ENCODE data around the gene PRR20D.
"Not testable (repeated sequence)": the region's sequence is repeated elsewhere in the genome, so short reads cannot be mapped to it uniquely, and the experiment has no call there.

Gene PRR20D

DNA sequence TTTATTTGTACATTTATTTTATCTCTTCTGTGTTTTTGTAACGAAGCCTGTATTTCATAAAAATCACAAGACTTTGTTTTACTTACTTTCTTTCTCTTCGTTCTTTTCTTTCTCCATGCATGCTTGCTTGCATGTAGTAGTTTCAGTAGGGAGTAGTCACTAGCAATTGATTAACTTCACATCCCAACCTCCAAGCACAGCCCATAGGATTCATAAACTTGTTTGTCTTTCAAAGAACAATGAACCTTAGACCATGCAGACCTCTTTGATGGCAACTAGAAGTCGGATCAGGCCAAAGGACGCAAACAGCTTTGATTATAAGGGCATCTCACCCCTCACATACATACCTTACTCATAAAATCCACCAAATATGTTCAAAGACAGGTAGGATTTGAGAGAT, 22.8 kb upstream of the PRR20D start:
- TF ChIP-seq EP300 (IDR thresholded peaks at IDR 0.05; ENCODE audit: borderline replicate concordance) (no peak), RAD21 (IDR thresholded peaks at IDR 0.05; ENCODE audit: low read depth) (no peak)

DNA sequence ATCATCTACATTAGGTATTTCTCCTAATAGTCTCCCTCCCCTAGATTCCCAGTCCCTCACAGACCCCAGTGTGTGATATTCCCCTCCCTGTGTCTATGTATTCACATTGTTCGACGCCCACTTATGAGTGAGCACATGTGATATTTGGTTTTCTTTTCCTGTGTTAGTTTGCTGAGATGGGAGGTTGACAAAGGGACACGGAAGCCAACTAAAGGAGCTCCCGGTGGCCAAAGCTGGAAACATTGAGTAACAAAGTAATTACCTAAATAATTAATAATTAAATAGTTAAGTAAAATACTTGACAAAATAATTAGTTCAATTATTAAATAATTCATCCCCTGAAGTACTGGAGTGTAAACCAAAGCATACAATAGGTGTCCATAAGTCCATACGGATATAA, 21.4 kb upstream of the PRR20D start:
- TF ChIP-seq, protein P1, sequence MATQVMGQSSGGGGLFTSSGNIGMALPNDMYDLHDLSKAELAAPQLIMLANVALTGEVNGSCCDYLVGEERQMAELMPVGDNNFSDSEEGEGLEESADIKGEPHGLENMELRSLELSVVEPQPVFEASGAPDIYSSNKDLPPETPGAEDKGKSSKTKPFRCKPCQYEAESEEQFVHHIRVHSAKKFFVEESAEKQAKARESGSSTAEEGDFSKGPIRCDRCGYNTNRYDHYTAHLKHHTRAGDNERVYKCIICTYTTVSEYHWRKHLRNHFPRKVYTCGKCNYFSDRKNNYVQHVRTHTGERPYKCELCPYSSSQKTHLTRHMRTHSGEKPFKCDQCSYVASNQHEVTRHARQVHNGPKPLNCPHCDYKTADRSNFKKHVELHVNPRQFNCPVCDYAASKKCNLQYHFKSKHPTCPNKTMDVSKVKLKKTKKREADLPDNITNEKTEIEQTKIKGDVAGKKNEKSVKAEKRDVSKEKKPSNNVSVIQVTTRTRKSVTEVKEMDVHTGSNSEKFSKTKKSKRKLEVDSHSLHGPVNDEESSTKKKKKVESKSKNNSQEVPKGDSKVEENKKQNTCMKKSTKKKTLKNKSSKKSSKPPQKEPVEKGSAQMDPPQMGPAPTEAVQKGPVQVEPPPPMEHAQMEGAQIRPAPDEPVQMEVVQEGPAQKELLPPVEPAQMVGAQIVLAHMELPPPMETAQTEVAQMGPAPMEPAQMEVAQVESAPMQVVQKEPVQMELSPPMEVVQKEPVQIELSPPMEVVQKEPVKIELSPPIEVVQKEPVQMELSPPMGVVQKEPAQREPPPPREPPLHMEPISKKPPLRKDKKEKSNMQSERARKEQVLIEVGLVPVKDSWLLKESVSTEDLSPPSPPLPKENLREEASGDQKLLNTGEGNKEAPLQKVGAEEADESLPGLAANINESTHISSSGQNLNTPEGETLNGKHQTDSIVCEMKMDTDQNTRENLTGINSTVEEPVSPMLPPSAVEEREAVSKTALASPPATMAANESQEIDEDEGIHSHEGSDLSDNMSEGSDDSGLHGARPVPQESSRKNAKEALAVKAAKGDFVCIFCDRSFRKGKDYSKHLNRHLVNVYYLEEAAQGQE (IDR thresholded peaks at IDR 0.05; ENCODE audit: low read depth): no peak
- TF ChIP-seq, protein P2, sequence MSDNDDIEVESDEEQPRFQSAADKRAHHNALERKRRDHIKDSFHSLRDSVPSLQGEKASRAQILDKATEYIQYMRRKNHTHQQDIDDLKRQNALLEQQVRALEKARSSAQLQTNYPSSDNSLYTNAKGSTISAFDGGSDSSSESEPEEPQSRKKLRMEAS (IDR thresholded peaks at IDR 0.05): no peak
- TF ChIP-seq EP300 (IDR thresholded peaks at IDR 0.05; ENCODE audit: borderline replicate concordance) (no peak), RAD21 (IDR thresholded peaks at IDR 0.05; ENCODE audit: low read depth) (no peak), TEAD4 (IDR thresholded peaks at IDR 0.05) (no peak), ZBTB7A (IDR thresholded peaks at IDR 0.05; ENCODE audit: low read depth) (no peak), EGR1 (IDR thresholded peaks at IDR 0.05) (no peak), NFIC (IDR thresholded peaks at IDR 0.05) (no peak), FOXM1 (IDR thresholded peaks at IDR 0.05; ENCODE audit: borderline replicate concordance, low read depth) (no peak)
- TF ChIP-seq, protein P3, sequence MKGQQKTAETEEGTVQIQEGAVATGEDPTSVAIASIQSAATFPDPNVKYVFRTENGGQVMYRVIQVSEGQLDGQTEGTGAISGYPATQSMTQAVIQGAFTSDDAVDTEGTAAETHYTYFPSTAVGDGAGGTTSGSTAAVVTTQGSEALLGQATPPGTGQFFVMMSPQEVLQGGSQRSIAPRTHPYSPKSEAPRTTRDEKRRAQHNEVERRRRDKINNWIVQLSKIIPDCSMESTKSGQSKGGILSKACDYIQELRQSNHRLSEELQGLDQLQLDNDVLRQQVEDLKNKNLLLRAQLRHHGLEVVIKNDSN (IDR thresholded peaks at IDR 0.05): no peak

DNA sequence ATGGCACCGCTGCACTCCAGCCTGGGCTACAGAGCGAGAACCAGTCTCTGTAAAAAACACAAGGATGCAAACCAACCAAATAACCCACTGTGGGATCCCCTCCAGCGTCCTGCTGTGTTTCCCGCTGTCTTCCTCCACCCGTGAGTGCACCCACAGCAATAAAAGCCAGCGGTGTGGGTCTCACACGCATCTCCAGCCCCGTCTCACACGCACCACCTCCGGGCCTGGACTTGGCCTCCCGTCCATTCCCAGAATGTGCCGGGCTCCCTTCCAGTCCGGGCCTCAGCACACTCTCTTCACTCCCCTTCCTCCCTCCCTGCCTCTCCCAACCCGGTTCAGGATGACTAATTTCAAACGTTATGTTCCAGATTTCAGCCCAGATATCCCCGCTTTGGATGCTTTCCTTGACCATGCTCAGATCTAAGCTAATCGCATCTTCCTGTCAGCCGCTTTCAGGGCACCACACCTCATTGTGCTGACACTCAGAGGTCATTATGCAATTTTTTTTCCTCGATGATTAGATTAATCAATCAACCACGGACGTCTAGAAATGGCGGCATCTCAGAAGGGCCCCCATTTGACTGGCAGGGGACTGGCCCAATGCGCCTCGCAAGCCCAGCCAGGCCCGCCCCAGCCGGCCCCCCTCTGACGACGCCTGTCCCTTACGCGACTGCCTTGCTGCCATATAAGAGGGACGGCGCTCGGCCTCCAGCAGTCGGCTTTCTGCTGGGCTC, 20.0 kb upstream of the PRR20D start, which contains the start of gene PRR20A:
TSS of gene PRR20A (plus strand) at position 684 of the 734 bp plus-strand sequence. CDS start 387 bp downstream, outside the sequence.
- TF ChIP-seq CEBPB (IDR thresholded peaks at IDR 0.05); FOXM1 (IDR thresholded peaks at IDR 0.05; ENCODE audit: borderline replicate concordance, low read depth): not testable (repeated sequence)
- TF ChIP-seq, protein P3 (IDR thresholded peaks at IDR 0.05): not testable (repeated sequence)

DNA sequence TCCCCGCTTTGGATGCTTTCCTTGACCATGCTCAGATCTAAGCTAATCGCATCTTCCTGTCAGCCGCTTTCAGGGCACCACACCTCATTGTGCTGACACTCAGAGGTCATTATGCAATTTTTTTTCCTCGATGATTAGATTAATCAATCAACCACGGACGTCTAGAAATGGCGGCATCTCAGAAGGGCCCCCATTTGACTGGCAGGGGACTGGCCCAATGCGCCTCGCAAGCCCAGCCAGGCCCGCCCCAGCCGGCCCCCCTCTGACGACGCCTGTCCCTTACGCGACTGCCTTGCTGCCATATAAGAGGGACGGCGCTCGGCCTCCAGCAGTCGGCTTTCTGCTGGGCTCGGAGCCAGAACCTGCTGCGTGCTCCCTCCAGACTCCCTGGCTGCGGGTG, 13.2 kb upstream of the PRR20D start, which contains the start of gene PRR20B:
TSS of gene PRR20B (plus strand) at position 301 of the 400 bp plus-strand sequence. CDS start 387 bp downstream, outside the sequence.
- not testable (repeated sequence) for TF ChIP-seq ZBTB7A (IDR thresholded peaks at IDR 0.05; ENCODE audit: low read depth)
- TF ChIP-seq, protein P1 (IDR thresholded peaks at IDR 0.05; ENCODE audit: low read depth): not testable (repeated sequence)
- TF ChIP-seq, protein P2 (IDR thresholded peaks at IDR 0.05): not testable (repeated sequence)

DNA sequence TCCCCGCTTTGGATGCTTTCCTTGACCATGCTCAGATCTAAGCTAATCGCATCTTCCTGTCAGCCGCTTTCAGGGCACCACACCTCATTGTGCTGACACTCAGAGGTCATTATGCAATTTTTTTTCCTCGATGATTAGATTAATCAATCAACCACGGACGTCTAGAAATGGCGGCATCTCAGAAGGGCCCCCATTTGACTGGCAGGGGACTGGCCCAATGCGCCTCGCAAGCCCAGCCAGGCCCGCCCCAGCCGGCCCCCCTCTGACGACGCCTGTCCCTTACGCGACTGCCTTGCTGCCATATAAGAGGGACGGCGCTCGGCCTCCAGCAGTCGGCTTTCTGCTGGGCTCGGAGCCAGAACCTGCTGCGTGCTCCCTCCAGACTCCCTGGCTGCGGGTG, 6.7 kb upstream of the PRR20D start, which contains the start of gene PRR20C:
TSS of gene PRR20C (plus strand) at position 301 of the 400 bp plus-strand sequence. CDS start 387 bp downstream, outside the sequence.
- TF ChIP-seq ZBTB7A, RAD21, TAF1 (IDR thresholded peaks at IDR 0.05; ENCODE audit: low read depth): not testable (repeated sequence)

DNA sequence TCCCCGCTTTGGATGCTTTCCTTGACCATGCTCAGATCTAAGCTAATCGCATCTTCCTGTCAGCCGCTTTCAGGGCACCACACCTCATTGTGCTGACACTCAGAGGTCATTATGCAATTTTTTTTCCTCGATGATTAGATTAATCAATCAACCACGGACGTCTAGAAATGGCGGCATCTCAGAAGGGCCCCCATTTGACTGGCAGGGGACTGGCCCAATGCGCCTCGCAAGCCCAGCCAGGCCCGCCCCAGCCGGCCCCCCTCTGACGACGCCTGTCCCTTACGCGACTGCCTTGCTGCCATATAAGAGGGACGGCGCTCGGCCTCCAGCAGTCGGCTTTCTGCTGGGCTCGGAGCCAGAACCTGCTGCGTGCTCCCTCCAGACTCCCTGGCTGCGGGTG, 6.5 kb downstream of the PRR20D start, which contains the start of gene PRR20E:
TSS of gene PRR20E (plus strand) at position 301 of the 400 bp plus-strand sequence. CDS start 387 bp downstream, outside the sequence.
- not testable (repeated sequence) for TF ChIP-seq TAF1 (IDR thresholded peaks at IDR 0.05; ENCODE audit: low read depth); EGR1 (IDR thresholded peaks at IDR 0.05); YY1 (IDR thresholded peaks at IDR 0.05; ENCODE audit: low read depth)

DNA sequence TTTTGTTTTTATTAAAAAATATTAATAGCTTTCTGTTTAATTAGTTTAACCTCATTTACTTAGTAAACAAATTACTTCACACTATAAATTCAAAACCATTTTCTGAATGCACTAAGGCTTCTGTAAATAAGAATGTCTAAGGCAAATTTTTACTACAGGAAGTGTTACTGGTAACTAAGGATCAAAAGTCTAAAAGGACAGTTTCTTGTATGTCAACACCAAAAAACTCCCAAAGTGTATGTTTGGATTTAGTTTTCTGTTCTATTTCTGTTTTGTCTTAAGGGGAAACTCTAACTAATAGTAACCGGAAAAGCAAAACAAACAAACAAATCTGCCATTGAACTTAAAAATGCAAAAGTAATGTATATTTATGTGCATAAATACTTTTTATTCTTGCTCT, 31.2 kb downstream of the PRR20D start:
- TF ChIP-seq EGR1 (IDR thresholded peaks at IDR 0.05): no peak

Data from Ishikawa (cell line).